Activated T-cell treated with anti-CD3 and anti-CD28 coated beads for 24 hours (primary cell): ENCODE measurements around the gene EPHA5.
"Not testable (repeated sequence)": the region's sequence is repeated elsewhere in the genome, so short reads cannot be mapped to it uniquely, and the experiment has no call there.

Source experiments
- DNase-seq: peaks from one replicate; pipeline ENCODE4 v3.0.0-alpha.2; 2020; ENCODE audit warnings: low read depth

EPHA5 gene

DNA sequence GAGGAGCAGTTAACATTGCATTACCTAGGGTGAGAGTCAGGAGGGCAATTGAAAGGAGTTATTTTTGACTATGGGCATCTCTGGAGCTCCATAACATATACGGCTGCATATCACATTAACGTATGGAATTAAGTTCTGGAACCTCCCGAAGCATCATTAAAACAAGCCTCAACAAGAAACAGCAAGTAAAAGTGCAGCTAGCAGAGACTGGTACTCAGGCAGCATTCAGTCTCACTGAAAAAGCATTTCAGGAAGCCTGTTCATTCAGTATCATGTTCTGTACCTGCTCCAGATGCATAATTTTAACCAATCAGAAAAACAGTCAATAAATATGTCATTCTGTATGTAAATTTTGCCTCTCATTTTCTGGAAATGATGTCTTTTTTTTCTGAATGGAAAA, 299.6 kb downstream of the EPHA5 start:
- DNase-seq, result no peak

DNA sequence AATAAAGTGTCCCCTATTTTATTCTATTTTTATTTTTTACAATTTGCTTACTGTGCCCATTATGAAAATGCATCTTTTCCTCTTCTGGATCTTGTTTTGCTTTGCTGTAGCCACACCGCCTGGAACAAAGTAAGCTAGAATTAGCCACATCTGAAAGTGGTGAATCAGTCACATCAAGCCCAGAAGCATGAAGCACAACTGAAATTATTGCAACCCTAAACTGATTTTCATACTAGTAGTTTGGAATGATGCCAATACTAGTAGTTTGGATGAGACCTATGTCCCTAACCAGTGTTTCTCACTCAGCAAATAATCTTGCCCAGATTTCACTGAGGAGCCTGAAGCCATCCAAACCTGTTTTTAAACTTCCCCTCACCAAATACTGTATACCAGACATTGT, 303.0 kb downstream of the EPHA5 start:
- DNase-seq, result no peak

DNA sequence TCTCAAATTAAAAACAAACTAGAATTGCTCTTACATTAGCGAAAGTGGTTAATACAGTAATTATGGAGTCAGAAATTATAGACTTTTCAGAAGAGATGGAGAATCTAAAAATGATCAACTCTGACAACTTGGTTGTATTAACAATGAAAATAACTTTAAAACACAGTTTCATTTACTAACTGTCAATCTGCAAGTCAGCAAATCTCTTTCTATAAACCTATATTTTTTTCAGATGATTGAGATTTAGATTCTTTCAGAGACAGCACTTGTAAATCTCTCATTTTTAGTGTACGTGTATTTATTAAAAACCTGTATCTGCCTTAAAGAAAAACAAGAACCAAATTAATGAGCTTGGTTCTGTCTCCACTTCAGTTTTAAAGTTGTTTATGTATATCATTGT, 311.4 kb downstream of the EPHA5 start:
- DNase-seq, result no peak

DNA sequence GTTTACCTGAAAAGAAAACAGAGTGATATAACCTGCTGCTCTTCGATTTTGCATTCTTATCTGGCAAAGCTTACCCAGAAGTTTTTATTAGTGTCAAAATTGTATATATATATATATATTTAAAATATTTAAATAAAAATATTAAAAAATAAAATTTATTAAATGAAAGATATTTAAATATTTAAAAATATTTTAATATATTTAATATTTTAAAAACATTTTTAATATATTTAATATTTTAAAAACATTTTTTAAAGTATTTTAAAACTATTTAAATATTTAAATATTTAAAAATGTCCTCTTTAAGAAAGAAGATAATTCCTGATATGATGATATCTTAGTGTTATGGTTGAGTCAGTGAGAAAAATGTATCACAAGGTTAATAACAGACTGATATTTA, 317.2 kb downstream of the EPHA5 start:
- no peak for DNase-seq

DNA sequence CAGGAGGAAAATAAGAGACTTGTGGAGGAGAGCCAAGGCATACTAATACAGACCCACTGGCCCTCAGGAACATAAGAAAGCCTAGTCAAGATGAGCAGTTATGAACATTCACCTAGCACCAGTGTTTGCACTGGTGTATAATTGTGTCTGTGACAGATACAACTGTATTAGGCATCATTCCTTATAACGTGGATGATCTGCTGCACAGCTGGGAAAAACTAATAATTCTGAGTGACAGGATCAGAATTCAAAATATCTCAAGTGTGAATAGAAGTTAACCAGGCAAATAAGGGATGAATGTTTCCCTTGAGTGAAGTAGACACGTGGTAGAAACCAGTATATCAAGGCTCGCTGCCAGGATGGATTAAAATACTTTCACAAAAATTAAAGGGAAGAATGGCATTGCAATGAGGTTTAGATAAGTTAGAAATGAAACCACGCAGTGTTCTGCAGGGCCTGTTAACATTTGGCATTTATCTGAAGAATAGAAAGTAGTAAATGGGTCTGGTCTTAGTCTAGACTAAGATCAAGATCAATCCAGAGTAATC, 325.9 kb downstream of the EPHA5 start:
- no peak for DNase-seq

DNA sequence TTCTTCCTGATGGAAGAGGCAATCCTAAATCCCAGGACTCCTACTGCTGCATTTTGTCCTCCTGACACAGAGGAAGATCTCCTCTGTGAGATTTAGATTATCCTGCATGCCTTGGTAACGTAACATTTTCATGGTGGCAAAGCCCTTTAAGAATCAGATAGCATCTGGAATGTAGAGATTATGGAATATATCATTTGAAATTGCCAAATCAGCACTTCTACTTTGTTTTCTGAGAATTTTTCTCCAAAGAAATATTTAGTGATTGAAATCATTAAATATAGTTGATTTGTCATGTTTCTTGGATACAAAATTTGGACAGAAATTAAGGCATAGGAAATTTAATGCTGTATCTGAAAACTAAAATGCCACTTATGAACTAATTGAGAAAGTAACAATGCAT, 326.9 kb downstream of the EPHA5 start:
- DNase-seq, result no peak

DNA sequence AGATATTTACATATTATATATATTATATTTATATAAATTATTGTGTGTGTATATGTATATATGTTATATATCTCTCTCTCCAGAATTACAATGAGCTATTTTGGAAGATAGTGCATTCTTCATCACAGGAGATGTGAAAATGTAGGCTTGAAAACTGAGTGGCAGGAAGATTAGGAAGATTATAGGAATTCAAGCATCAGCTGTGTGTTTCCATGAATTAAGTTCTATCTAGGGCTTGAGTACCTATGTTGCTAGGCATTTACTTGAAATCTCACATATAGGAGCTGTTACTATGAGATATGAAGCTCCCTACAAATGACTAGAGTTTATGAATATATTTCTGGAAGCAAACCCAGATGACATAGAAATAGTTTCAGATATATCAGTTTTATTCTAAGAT, 328.7 kb downstream of the EPHA5 start:
- no peak for DNase-seq

DNA sequence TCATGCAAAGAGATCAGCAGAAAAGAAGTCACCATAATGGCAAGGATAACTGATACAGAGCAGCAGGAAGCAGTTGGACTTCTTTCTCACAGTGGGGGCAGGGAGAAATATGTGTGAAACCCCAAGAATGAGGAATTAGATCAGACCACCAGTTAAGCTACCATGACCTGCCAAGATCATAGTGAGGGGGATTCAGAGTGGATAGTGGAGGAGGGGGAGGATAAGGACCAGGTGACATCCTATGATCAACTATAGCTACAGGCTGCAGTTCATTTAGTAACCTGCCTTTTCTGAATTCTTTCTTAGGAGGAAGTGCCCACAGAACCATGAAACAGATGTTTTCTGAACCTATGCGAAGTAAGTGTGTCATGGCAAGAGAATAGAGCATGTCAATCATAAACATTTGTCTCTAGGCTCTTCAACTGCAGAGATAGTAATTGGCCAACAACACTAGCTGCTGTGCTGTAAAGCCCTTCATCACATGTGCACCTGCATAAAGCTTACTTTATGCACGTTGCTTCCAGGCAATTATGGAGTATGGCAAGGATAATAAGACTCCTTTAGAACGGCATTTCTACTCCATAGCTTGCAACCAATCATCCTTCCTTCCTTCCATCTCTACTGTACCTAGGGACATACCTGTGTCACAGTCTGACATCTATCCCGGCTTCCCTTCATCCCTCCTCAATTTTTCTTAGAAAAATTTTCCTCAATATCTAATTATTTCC, 329.7 kb downstream of the EPHA5 start:
- no peak for DNase-seq

DNA sequence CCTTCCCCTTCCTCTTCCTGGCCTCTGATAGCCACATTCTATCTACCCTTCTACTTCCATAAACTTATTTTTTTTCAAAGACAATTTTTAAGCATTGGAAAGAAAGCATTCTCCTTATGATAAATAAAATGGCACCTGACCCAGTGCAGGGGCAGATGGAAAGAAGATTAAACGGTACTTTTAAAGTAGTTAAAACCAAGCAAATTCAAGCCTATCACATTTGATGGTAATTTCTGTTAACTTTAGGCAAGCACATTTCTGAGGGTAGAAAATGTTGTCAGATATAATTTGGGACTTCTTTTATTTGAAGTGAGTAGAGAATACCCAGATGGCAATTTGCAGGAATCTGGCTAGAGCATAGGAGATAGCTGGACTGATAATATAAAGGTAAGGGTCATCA, 332.9 kb downstream of the EPHA5 start:
- DNase-seq, result no peak

DNA sequence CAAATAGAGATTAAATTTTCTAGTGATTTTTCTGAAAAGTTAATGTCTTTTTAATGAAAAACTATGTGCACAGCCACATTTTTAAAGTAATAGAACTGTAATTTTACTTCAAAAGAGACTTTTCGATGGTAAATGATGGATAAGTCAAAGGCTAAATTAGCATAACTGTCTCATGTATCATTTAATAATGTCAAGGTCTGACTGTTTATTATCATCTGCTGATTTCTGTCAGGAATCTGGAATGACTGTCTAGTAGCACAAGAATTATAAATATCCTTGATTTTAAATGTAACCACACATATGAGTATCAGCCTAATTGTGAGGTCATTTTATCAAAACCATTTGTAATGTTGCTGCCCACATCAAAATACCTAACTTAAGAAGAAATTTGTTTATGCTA, 333.8 kb downstream of the EPHA5 start:
- no peak for DNase-seq

DNA sequence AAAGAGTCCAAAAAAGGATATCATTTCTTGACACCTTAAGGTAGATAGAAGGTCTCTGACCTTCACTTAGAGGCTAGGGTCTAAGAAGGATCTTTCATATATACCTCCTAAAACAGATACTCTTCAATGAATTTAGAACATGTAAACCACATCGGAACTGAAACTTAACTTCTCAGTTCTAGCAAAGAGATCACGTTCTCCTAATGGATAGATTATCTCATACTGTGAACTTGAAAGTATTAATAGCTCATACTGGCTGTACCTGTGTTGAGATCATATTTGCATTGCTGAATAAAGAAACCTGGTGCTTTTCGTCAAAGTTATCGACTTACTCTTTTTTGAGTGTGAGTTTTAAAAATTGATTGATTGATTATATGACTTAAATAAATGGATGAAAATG, 353.8 kb downstream of the EPHA5 start:
- no peak for DNase-seq

DNA sequence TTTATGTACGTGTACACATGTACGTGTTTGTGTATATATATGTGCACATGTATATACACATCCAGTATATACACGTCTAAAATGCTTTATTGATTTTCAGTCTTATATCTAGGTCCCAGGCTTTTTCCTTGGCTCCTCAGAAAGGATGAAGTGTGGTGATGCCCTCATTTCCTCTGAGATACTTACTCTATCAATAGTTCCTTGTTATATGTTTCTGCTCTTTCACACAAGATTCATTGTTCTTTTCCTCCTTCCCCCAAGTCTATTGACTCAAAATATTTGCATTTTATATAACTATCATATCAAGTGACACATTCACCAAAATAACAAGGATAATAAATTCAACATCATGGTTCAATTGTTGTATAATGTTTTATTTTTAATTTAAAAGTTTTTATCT, 359.2 kb downstream of the EPHA5 start:
- DNase-seq, result no peak

DNA sequence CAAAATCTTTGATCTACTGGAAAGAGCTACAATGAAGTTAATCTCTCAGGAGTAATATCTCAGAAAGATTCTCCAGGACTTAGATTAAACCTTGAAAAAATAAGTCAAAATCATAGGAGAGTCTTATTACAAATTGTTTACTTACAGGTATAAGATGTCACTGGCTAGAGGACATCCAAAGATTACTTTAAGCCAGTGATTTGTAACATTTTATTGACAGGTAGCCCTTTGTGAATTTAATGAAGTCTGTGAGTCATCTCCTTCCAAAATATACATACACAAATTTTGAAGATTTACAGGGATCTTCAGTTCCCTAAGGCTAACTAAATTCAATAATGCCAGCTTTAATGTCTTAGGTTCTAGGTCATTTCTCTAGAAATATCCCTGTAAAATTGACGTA, 359.7 kb downstream of the EPHA5 start:
- no peak for DNase-seq

DNA sequence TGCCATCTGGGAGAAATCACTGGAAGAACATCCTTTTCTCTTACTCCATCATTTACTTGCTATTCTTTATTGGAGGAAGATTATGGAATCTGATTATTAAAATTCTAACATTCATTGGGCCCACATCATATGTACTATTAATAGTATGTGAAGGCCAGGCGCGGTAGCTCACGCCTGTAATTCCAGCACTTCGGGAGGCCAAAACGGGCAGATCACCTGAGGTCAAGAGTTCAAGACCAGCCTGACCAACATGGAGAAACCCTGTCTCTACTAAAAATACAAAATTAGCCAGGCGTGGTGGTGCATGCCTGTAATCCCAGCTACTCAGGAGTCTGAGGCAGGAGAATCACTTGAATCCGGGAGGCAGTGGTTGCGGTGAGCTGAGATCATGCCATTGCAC, 361.7 kb downstream of the EPHA5 start:
- DNase-seq, result not testable (repeated sequence)

DNA sequence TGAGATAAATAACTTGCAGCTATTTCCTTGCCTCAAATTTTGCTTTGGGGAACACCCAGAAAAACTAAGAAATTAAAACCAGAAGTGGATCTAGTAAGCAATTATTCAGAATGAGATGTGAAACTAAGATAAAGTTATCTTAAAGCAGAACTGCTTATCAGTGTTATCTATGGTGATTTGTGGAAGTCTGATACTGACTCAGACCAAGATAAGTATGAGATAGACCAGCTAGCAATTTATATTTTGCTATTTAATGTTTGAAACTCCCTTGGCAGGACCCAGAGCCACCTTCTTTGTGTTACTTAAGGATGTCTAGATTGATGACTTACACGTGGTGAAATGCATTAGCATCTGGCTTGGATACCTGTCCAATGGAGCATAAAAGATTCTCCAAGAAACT, 368.1 kb downstream of the EPHA5 start:
- no peak for DNase-seq

DNA sequence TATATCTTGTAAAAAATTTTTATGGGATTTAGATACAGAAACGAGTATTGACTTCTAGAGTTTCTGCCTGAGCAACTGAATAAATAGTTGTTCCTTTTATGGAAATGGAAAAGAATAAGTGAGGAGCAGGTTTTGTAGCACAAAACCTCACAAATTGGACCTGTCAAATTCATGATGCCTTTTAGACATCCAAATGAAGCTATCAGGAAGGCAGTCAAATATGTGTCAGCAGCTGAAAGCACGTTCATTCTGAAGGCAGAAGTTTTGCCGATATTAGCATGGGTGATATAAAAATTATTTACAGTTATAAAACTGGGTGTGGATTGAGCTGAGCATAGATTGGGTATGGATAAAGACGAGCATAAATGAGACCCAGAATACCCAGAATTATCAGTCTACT, 374.0 kb downstream of the EPHA5 start:
- DNase-seq, result no peak

DNA sequence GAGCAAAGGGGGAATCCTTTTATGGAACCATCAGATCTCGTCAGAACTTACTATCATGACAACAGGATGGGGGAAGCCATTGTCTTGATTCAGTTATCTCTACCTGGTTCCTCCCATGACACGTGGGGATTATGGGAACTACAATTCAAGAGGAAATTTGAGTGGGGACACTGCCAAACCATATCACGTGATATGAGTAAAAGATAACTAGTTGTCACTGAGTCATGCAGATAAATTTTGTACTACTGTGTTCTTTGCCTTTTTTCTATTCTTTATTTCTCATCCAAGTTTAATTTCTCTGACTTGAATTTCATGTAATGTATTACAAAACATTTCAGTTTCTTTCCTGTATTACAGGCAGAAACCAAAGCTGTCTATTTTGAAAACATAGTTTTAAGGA, 383.2 kb downstream of the EPHA5 start:
- DNase-seq, result no peak
